Gastrocnemius medialis (tissue), 4 donors: ENCODE data around the gene CCSER1.

Source experiments
- CTCF ChIP-seq, 5 experiments: fragments of 450-650 bp in 3 of 5; fragments of 200-600 bp in 2 of 5; sonication (generic) in 2 of 5; IDR thresholded peaks in 4 of 5; conservative IDR thresholded peaks in 1 of 5; 1 replicate in 4 of 5; 2 replicates in 1 of 5; pipeline ENCODE4 v1.5.1; 2016 to 2019; ENCODE audit warnings: antibody characterized with exemption in 5 of 5, mild to moderate bottlenecking in 3 of 5, moderate library complexity in 3 of 5
- POLR2A ChIP-seq, 2 donors: fragments of 450-650 bp; IDR thresholded peaks; one replicate each; pipeline ENCODE4 v1.6.1; 2017; ENCODE audit warnings: antibody characterized with exemption in 2 of 2, mild to moderate bottlenecking in 2 of 2, moderate library complexity in 2 of 2

GRCh38 chr4:90585961-90586360, 458.8 kb downstream of the CCSER1 start:
- TF ChIP-seq CTCF (IDR thresholded peaks at IDR 0.05 in 4 of 5, conservative IDR thresholded peaks at IDR 0.05 in 1 of 5) = no peak
- TF ChIP-seq POLR2A (IDR thresholded peaks at IDR 0.05) = no peak
